Measurements from ENCODE around the gene LYPD6B.
A peak's percentile ranks its signal among the peaks of the same experiment; 100 is the strongest.

The LYPD6B gene

DNA sequence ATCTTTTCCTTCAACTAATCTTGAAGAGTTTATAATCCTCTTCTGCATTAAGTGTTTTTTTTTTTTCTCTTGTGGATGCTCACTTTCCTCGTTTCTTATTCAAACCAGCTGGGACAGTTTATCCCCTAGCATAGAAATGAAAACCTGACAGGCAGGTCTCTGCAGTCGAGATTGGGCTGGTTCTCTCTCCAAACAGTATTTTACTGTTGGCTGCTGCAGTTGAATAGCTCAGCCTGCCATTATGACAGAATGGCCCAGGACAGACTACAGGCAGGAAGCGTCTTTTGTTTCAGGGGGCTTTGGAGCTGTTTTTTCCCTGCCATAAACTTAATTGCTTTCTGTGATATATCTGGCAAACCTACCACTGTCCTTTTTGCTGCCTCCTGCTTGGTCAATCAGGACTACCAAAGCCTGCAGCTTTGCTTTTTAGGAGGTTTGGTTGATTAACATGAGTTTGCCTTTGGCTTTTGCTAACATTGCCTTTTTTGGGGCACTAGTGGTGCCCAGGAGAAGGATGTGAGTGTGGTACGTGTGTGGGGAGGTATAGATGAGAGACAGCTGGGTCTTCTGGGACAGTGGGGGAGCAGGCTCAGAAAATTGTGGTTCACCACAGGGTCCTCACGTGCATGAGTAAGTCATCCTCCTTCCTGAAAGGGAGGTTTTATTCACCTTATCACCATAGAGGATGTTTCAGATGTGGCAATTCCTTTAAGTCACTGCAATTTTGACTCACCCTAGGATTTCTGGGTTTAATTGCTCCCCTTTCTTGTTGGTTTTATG is 128.7 kb downstream of the LYPD6B start:
- DNase-seq, result no peak

GRCh38 chr2:149167941-149168340 is 129.4 kb downstream of the LYPD6B start:
- no peak for DNase-seq

DNA sequence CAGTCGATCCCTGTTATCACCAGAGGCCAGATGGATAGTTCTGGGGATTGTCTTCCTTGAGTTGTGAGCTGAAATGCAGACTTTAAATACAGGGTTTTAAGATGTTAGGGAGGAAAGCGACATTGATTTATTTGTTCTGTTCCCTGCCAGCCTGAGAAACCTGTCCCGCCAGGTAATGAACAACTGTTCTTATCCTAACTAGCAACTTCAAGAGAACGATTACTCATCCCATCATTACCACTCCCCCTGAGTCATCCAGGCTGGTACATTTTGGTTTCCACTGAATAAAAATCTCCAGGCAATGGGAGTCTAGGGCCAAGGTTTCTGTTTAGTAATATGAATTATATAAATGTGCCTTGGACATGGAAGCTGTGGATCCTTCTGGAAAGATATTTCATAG is 131.2 kb downstream of the LYPD6B start:
- DNase-seq, result no peak

- DNase-seq, result no peak
Observed at GRCh38 chr2:149170156-149170555, 131.7 kb downstream of the LYPD6B start.

GRCh38 chr2:149170911-149171310 is 132.4 kb downstream of the LYPD6B start:
- no peak for DNase-seq

DNA sequence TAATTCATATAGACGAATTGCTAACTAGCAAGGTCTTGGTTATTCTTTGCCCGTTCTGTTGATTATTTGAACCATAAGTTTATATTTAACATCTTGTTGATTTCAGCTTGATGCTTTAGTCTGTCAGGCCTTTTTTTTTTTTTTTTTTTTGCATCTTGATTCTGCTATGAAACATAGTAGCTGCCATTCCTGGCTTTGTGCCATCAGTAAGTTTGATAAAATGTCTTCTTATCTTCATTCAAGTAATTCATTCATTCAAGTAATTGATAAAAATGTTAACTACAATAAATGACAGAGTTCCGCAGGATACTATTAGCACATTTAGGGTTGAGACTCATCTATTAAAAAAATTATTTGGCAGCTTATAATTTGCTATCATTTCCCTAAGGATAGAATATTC is 134.7 kb downstream of the LYPD6B start:
- no peak for DNase-seq

GRCh38 chr2:149175956-149176355 is 137.5 kb downstream of the LYPD6B start:
- no peak for DNase-seq

DNA sequence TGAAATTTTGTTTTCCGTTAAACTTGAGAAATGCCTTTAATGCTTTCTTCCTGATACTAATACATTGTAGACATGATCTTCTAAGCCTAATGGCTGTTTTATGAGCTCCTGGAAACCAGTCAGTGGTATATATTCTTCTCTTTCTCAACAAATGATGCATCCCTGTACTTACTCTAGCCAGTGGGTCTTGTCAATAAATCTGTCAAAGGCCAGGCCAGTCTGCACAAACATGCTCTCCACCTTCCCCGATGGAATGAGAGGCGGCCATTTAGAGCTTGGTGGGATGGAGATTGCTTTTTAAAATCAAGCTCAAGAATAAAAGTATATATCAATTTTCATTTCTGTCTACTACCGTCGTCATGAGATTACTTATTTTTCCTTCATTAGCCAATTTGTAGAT is 140.1 kb downstream of the LYPD6B start:
- no peak for DNase-seq

- no peak for DNase-seq
Observed at GRCh38 chr2:149180226-149180875, 141.9 kb downstream of the LYPD6B start.

DNA sequence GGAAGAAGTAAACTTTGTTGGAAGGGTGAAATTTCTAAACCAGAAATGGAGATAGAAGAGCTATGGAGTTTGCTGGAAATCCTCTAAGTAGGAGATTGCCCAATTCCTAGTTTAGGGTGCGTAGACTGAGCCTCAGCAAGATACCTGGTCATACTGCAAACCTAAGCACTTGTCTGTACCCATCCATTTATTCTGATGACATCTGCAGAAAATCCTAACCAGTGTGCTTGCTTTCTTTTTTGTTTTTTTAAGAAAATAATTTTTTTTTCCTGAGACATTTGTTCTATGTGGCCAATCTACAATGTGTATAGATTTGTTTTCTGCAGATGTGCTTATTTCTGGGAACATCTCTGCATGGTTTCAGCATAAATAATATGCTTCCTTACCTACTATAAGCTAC is 144.7 kb downstream of the LYPD6B start:
- DNase-seq, result no peak

GRCh38 chr2:149184991-149185390 is 146.5 kb downstream of the LYPD6B start:
- DNase-seq, result no peak

DNA sequence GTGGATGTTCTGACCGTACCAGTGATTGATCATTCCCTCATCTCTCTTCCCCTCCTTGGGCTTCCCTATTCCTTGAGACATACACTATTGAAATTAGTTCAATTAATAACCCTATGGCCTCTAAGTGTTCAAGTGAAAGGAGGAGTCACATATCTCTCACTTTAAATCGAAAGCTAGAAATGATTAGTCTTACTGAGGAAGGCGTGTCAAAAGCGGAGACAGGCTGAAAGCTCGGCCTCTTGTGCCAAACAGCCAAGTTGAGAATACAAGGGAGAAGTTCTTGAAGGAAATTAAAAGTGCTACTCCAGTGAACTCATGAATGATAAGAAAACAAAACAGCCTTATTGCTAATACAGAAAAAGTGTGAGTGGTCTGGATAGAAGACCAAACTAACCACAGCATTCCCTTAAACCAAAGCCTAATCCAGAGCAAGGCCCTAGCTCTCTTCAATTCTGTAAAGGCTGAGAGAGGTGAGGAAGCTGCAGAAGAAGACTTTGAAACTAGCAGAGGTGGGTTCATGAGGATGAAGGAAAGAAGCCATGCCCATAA is 147.5 kb downstream of the LYPD6B start:
- no peak for DNase-seq

DNA sequence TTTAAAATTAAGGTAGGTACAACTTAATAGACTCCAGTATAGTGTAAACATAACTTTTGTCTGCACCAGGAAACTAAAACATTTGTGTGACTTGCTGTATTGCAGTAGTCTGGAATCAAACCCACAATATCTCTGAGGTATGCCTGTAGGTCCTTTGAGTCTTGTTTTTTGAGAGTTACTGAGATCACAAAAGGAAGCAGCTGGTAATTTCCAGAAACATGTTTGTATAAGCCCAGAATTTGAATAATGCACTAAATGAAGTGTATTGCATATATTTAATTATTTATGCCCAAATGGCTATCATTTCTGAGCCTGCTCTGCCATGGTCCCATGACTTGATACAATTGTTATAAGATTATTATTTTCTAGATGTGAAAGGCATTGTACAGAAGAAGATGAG is 148.6 kb downstream of the LYPD6B start:
- DNase-seq, result no peak

DNA sequence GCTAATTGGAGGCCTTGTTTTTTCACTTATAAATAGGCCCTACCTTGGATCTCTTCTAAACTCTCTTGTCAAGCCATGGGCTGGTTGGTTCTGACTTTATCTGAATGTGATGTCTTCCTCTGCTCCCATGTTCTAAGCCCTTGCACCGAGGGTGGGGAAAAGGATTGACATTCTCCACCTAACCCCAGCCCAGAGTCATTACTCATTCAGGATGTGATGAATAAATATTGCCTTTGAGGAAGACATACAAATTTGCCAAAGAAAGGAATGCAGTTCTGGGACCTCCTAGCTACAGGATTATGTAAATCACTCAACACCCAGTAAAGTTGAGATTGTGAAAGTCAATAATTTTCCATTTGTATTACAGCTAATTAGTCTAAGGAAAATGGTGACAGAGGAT is 149.8 kb downstream of the LYPD6B start:
- DNase-seq, result no peak

DNA sequence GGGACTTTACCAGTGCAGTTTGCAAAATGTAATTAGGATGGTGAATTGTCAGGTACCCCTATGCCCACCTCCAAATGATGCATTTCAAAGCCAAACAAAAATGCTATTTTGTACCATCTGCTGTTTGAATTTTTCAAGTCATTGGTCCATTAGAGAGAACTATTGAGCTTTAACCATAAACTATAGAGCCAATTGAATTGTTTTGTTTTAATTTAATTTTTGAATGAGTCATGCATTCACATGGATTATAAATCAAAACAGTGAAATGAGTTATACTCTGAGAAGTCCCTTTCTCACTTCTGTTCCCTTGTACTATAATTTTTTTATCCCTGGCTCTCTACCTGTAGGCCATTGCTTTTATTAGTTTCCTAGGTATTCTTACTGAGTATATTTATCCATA is 151.3 kb downstream of the LYPD6B start:
- no peak for DNase-seq

- no peak for DNase-seq
Observed at GRCh38 chr2:149191915-149192314, 153.4 kb downstream of the LYPD6B start.

DNA sequence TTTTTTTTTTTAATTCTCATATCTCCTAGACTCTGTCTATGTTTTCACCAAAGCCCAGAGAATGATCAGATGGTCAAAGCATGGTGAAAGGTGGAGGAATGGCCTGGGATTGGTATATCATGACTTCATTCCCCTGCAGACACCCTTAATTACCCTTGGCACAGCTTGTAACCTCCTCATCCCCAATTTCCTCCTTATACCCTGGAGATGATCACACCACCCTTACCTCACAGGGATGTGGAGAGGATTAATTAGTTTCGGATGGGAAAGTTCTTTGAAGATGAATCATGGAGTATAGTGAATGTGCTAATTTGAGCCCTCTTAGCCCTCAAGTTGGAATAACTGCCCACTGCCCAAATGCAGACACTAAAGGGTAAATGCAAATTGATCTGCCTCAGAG is 153.9 kb downstream of the LYPD6B start:
- DNase-seq, result no peak

GRCh38 chr2:149200109-149200520 is 161.6 kb downstream of the LYPD6B start:
- no peak for DNase-seq

- DNase-seq, result no peak
Observed at GRCh38 chr2:149204686-149205085, 166.2 kb downstream of the LYPD6B start.

DNA sequence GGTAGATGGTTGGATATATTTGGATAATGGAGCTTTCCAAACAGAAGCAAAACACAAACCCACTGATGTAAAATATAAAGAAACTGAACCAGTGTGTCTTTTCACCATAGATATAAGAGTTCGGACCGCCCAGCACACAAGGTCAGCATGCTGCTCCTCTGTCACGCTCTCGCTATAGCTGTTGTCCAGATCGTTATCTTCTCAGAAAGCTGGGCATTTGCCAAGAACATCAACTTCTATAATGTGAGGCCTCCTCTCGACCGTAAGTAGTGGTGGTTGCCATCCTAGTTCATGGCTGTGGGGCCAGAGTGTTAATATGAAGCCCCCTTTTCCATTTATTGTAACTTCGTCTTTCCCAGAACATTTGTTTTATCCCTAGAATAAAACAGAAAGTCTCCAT is 166.6 kb downstream of the LYPD6B start:
- no peak for DNase-seq

GRCh38 chr2:149213764-149214493 is 175.4 kb downstream of the LYPD6B start:
- peak; percentile 6 for DNase-seq

DNA sequence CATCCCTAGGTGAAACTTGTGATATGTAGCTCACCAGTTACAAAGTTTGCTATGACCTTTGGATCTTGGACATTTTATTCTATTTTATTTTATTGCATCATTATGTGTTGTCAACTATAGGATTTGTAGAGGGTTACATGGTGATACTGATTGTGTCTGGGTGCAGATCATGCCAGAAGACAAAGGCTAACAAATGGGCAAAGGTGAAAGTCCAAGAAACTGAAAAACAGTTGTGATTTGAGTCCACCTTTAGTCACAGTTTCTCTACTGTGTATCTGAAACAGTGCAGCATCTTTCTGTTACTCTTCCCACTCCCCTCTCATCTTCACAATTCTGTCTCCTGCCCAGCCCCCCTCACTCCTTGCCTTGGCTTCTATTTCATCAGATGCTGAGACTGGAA is 180.0 kb downstream of the LYPD6B start:
- DNase-seq, result no peak

GRCh38 chr2:149219856-149220255 is 181.4 kb downstream of the LYPD6B start:
- DNase-seq, result no peak

DNA sequence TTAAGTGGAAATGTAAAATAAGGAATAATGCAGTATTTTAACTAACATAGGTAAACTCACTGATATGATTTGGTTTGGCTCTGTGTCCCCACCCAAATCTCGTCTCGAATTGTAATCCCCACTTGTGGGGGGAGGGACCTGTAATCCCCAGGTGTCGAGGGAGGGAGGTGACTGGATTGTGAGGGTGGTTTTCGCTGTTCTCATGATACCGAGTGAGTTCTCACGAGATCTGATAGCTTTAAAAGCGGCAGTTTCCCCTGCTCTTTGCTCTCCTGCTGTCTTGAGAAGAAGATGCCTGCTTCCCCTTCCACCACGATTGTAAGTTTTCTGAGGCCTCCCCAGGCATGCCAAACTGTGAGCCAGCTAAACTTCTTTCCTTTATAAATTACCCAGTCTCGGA is 182.5 kb downstream of the LYPD6B start:
- no peak for DNase-seq

Measured in inflammatory macrophage treated with lipopolysaccharide for 4 hours (primary cell).